IPS DF 4.7 (cell line): ENCODE measurements around the gene VPS9D1.
"Not testable (repeated sequence)": the region's sequence is repeated elsewhere in the genome, so short reads cannot be mapped to it uniquely, and the experiment has no call there.

Source experiments
- DNase-seq: peaks from one replicate; pipeline ENCODE4 v3.0.0-alpha.2; 2013; ENCODE audit warnings: low spot score; ENCODE audit errors: extremely low read depth

VPS9D1 gene

DNA sequence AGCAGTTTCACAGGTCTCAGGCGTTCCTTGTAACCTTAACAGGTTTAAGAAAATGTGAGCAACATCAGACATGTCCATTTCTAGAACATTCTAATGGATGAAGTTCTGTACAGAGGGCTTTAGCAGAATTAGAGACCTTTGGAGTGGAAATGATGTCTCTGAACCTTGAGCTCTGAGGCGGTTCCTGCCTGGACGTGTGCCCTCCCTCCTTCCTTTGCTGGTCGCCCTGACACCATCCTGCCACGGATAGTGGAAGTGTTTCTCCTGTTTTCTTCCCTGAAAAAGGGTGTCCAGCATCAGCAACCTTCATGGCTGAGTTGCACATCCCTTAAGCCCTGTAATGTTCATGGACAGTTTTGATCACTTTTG, 51.9 kb downstream of the VPS9D1 start:
- DNase-seq, result no peak

DNA sequence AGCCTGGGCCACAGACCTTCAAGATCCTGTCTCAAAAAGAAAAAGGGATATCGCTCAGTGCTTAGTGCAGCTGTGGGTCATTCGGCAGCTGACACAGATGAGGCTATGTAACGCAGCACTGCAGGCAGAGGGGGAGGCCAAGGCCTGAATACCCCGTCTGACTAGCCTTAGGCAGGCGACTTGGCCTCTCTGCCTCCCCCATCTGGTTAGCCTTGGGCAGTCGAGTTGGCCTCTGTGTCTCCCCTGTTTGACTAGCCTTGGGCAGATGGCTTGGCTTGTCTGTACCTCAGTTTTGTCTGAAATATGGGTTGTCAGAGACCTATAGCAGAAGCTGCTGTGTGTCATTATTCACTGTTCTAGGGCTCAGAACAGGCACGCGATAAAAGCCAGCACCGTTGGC, 53.1 kb downstream of the VPS9D1 start:
- no peak for DNase-seq

DNA sequence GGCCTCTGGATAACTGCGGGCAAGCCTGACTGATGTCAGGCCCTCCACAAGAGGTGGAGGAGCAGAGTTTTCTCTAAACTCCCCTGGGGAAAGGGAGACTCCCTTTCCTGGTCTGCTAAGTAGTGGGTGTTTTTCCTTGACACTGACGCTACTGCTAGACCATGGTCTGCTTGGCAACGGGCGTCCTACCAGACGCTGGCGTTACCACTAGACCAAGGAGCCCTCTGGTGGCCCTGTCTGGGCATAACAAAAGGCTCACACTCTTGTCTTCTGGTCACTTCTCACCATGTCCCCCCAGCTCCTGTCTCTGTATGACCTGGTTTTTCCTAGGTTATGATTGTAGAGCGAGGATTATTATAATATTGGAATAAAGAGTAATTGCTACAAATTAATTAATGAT, 53.7 kb downstream of the VPS9D1 start:
- not testable (repeated sequence) for DNase-seq

DNA sequence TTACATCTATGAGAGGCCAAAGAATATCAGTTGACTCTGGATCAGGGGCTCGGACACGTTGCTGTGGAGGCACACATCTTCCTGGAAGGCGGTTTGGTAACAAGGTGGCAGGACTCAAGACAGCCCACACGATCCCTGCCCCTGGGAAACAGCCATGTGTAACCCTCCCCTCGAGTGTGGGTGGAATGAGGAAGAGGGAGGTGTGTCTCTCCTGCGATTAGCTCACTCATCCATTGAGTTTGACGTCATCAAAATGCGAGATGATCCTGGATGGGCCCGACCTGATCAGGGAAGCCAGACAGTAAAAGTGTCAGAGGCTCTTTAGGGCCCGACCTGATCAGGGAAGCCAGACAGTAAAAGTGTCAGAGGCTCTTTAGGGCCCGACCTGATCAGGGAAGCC, 56.5 kb downstream of the VPS9D1 start:
- not testable (repeated sequence) for DNase-seq

DNA sequence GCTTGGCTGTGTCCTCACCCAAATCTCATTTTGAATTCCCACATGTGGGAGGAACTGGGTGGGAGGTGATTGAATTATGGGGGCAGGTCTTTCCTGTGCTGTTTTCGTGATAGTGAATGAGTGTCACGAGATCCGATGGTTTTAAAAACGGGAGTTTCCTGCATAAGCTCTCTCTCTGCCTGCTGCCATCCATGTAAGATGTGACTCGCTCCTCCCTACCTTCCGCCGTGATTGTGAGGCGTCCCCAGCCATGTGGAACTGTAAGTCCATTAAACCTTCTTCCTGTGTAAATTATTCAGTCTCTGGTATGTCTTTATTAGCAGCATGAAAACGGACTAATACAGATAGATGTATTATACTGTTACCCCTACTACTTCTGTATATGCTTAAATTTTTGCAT, 59.5 kb downstream of the VPS9D1 start:
- DNase-seq, result no peak

DNA sequence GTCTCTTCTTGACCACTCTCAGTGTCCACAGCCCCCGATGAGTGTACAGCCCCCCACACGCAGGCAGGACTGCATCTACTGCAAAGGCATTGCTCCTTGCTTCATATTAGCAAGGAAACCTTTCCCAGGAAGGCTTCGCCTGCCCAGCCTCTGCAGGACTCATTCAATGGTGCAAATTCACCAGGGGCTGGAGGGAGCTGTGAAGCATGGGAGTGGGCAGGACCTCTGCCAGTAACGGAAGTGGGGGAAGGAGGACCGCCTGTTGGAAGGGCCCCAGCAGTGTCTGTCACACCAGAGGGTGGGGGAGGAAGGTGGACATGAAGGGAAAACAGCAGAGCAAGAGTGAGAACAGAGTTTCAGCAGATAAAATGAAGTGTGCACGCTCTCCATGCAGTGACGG, 60.6 kb downstream of the VPS9D1 start:
- DNase-seq, result no peak

DNA sequence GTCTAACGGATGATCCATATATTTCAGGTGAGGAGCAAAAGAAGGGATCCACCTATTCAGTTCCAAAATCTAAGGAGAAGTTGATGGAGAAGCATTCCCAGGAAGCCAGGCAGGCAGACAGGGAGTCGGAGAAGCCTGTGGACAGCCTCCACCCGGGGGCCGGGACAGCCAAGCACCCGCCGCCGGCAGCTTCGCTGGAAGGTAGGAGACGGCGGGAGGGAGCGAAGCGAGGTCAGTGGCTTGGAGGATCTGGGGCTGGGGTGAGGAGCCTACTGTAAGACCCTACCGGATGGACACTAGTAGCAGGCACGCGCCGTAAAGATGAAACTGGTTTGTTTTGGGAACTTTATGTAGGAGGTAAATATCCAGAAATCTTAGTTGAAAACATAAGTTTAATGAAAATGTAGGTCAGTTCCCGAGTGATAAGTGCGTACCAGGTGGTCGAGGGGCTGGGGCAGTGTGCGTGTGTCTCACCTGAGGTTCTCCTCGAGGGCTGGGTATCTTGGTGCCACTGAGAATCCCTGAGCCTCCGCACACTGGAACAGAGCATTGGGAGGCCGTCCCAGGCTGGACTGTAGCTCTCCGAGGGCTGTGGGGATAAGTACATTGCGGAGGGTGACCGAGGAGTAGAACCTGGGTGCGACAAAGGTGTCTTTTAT, 62.3 kb downstream of the VPS9D1 start:
- DNase-seq, result no peak

DNA sequence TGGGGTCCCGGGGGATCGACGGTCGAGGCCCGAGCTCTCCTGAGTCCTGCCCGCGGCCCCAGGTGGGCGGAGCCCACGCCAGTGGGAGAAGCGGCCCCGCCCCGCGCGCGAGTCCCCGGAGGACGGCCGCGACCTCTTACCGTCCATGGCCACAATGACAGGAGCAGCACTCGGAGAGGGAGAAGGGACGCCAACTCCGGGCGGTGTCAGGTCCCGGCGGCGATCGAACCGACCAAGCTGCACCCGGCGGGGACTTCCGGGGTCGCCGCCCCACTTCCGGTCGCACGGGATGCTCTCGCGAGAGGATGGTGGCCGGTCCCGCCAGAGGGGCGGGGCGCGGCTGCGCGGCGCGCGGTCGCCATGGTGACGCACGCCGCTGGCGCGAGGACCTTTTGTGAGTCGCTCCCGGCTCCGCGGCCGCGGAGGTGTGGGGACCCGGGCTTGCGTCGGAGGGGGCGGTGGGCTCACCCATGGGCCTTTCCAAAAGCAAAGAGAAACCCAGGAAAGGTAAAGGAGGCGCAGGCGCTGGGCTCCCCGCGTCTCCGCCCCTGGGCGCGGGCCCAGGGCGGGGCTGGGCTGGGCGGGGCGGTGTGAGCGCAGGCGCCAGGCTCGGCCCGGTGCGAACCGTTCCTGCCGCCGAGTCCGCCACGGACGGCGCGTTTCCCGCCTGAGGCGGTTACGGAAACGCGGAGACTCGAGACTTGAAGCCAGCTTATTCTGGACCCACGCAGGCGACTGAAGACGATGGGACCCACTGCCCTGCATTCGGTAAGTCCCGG, 63.1 kb downstream of the VPS9D1 start, which contains the start of the genes CHMP1A and SPATA33:
CHMP1A (minus strand) TSS at position 267 of the 779 bp plus-strand sequence; CDS start at position 147, 120 bp downstream.
SPATA33 (plus strand) TSS at position 395 of the 779 bp plus-strand sequence; CDS start at position 471, 76 bp downstream.
- no peak for DNase-seq
